HG02885 (cell line): ENCODE measurements around the gene BMP8A.

ENCODE experiments used
- ATAC-seq: cut with Tn5 transposase; IDR thresholded peaks from one replicate; pipeline ENCODE4 v1.9.1; 2021; ENCODE audit warnings: mild to moderate bottlenecking; ENCODE audit not compliant: unreplicated experiment, poor library complexity

BMP8A gene

GRCh38 chr1:39564941-39565340 is 73.5 kb downstream of the BMP8A start:
- ATAC-seq, result no peak

- ATAC-seq, result no peak
Measured at GRCh38 chr1:39566441-39567137, 75.2 kb downstream of the BMP8A start.

DNA sequence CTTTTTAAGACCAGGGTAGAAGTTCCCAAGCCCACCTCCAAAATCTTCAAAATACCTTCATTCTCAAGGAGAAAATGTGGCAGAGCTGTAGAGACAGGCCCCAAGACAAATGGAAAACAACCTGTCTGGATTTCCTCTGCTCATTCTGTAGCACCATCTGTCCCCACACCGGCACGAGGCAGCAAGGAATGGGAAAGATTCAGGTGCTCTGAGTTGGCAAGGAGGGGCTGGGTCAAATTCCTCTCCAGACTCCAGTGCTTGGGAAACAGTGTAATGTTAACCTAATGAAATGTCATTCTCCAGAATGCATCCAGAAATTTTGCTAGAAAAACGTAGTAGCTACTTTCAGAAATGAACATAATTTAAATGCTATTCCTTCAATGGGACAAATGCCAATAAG is 75.9 kb downstream of the BMP8A start:
- ATAC-seq, result no peak

DNA sequence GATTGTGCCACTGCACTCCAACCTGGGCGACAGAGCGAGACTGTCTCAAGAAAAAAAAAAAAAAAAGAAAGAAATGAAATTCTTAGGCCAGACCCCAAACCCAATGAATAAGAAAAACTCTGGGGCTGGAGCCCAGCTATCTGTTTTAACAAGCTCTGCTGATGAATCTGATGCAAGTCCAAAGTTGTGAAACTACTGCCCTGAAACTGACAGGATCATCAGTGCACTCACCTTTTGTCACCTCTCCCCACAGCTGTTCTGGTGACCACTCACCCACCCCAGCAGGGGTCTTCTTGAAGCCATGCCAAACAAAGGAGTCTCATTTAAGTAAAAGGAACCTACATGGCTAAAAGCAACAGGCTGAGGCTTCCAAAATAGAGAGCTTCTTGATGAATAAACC is 76.8 kb downstream of the BMP8A start:
- no peak for ATAC-seq

DNA sequence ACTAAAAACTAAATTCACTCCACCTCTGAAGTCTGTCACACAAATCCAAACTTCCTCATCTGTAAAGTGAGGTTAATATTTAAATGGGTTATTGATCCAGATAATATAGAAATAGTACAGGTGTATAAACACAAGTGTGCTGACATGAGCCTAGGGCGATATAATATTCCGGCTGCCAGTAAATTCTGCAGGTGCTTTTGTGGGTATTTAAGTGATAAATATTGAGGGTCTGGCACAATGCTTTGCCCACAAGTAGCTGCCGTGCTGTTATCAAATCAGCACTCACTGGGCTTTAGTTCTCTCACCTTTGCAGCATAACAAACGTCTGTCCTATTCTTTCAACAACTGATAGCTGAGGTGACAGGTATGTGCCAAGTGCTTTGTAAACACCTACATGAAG is 77.6 kb downstream of the BMP8A start:
- no peak for ATAC-seq

DNA sequence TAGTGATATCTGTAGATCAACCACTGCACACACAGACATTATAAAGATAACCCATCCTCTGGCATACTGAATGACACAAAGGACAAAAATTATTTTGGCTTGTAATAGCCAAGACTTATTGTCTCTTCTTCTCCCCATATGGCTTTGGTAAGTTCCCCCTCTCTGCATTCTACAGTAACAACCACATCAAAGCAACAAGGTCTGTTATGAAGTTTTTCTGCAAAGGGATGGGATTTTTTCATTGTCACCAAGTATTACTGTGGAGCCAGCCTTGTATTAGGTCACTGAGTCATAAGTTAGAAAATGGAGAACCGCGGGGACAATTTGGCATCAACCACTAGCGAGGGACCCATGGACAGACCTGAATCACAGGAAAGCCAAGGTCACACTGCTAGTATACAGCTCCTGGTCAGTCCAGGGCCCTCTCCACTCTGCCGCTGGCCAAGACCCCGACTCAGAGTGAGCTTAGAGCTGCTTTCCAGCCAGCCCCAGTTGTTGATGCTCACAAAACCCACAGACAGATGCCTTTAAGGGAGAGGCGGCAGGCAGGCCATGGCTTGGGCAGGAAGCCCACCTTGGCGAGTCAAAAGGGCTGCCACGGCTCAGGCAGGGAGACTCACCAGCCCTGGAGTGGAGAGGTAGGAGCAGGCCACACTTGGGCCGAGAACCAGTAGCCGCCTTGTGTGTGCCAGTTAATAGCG is 79.2 kb downstream of the BMP8A start:
- ATAC-seq, result no peak

DNA sequence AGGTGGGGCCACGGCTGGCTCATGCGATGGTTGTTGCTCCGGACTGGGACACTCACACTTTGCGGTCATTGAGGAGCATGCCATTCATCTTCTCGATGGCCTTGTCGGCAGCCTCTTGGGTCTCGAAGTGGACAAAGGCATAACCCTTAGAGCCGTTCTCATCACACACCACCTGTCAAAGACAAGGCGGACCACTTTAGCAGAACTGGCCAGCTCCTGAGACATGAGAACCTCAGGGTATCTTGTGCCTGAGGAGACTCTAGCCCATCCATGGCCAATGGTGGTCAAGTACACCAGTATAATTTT is 79.7 kb downstream of the BMP8A start:
- no peak for ATAC-seq

DNA sequence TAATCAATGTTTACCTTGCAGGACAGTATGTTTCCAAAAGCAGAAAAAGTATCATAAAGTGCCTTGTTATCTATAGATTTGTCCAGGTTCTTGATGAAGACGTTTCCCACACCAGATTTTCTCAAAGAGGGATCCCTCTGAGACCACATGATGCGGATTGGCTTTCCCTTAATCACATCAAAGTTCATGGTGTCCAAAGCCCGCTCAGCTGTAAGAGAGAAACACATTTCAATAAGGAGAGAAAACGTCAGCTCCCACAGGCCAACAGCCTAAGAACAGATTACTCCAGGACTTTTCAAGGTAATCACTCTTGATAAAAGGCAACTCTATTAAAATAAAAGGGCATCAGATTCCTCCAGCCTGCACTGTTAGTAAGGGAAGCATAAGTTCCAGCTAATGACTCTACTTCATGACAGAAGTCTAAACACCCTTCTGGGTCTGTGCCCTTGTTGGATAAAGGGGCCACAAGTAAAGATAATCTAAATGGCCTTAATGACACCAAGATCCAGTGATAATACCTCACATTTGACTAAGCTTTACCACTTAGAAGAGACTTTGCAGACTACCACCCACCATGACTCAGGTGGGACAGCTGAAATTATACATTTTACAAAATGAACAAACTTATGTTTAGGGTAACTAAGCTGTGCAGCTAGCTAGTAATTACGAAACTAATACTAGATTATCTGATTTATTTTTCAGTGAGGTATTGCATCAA is 81.1 kb downstream of the BMP8A start:
- ATAC-seq, result no peak

- ATAC-seq, result no peak
Measured at GRCh38 chr1:39573097-39573465, 81.6 kb downstream of the BMP8A start.

- ATAC-seq, result no peak
Measured at GRCh38 chr1:39573736-39574624, 82.5 kb downstream of the BMP8A start.

- no peak for ATAC-seq
Measured at GRCh38 chr1:39574646-39575045, 83.2 kb downstream of the BMP8A start.
